ENCODE measurements around the gene CPNE4.

- no peak for TF ChIP-seq CTCF (IDR thresholded peaks at IDR 0.05 in 4 of 5, conservative IDR thresholded peaks at IDR 0.05 in 1 of 5)
- TF ChIP-seq POLR2A (IDR thresholded peaks at IDR 0.05) = no peak
These were observed 309.4 kb downstream of the CPNE4 start for GRCh38 chr3:131725414-131725813.
